Esophagus muscularis mucosa (tissue), 4 donors: ENCODE results near the gene FAM227B. TPM values are rescaled to one million over a fixed set of nuclear protein-coding genes. Genes with fewer than 3 reads are reported as not detected.
"Not testable (repeated sequence)": the region's sequence is repeated elsewhere in the genome, so short reads cannot be mapped to it uniquely, and the experiment has no call there.

ENCODE experiments used
- DNase-seq: peaks from one replicate; pipeline ENCODE4 v3.0.0-alpha.2; 2017; ENCODE audit errors: extremely low spot score
- H3K27ac ChIP-seq, 4 donors: fragments of 200-600 bp; sonication (generic); replicated peaks in 1 of 4; 1 replicate in 3 of 4; 2 replicates in 1 of 4; pipeline ENCODE4 v1.5.1; 2016 to 2019; ENCODE audit warnings: mild to moderate bottlenecking in 1 of 4
- H3K27me3 ChIP-seq, 4 donors: fragments of 200-600 bp; sonication (generic); one replicate each; pipeline versions ENCODE4 v1.5.1 to v1.6.0; 2016 to 2019
- H3K36me3 ChIP-seq, 4 donors: fragments of 200-600 bp; sonication (generic); one replicate each; pipeline ENCODE4 v1.5.1; 2016 to 2019
- H3K4me1 ChIP-seq, 4 donors: fragments of 200-600 bp; sonication (generic); one replicate each; pipeline ENCODE4 v1.5.1; 2016 to 2019
- H3K4me3 ChIP-seq, 4 donors: fragments of 200-600 bp; sonication (generic); 1 replicate in 2 of 4; 2 replicates in 2 of 4; pipeline ENCODE4 v1.5.1; 2016 to 2019; ENCODE audit warnings: mild to moderate bottlenecking in 4 of 4, moderate library complexity in 1 of 4
- H3K9me3 ChIP-seq, 4 donors: fragments of 200-600 bp; sonication (generic); 1 replicate in 3 of 4; 2 replicates in 1 of 4; pipeline ENCODE4 v1.5.1; 2016 to 2019
- EP300 ChIP-seq: sonication (generic); formaldehyde crosslinking; IDR thresholded peaks from one replicate; pipeline ENCODE4 v1.6.1; 2017; ENCODE audit warnings: antibody characterized with exemption
- POLR2A ChIP-seq: fragments of 450-650 bp; IDR thresholded peaks from one replicate; pipeline ENCODE4 v1.6.1; 2017; ENCODE audit warnings: antibody characterized with exemption, moderate library complexity, mild to moderate bottlenecking, low read depth
- POLR2AphosphoS5 ChIP-seq, 2 donors: sonication (generic); formaldehyde crosslinking; IDR thresholded peaks; one replicate each; pipeline ENCODE4 v1.6.1; 2017; ENCODE audit warnings: antibody characterized with exemption in 2 of 2
- WGBS: methylation state at CpG from one replicate; pipeline ENCODE4 v1.1.5; 2018; 5-methylcytosine and 5-hydroxymethylcytosine counted together
- intact Hi-C: fragments of 100-400 bp; cut with DNase I; formaldehyde crosslinking; loops from one replicate; pipeline ENCODE4 v1.15.1; 2023
- total RNA-seq, 4 donors: library from RNA; depleted of rRNA; stranded (reverse); fragments of >200 nt; gene quantifications; one replicate each; pipeline versions ENCODE4 v1.1.0 to v1.2.1, GENCODE V29; 2016
- TF ChIP-seq, protein P1 (sequence below), 3 experiments: fragments of 200-600 bp in 2 of 3; fragments of 450-650 bp in 1 of 3; sonication (generic) in 2 of 3; IDR thresholded peaks; one replicate each; pipeline ENCODE4 v1.5.1; 2017 to 2019; ENCODE audit warnings: antibody characterized with exemption in 3 of 3, mild to moderate bottlenecking in 2 of 3, moderate library complexity in 1 of 3

Gene FAM227B
- total RNA-seq, 4 donors from 2014 or later: 5.8 to 13.7 (median 10.3) TPM

- no peaks in the 10 kb centered on the region for H3K36me3 ChIP-seq
- no peaks in the 10 kb centered on the region for H3K9me3 ChIP-seq
- TF ChIP-seq, protein P1, sequence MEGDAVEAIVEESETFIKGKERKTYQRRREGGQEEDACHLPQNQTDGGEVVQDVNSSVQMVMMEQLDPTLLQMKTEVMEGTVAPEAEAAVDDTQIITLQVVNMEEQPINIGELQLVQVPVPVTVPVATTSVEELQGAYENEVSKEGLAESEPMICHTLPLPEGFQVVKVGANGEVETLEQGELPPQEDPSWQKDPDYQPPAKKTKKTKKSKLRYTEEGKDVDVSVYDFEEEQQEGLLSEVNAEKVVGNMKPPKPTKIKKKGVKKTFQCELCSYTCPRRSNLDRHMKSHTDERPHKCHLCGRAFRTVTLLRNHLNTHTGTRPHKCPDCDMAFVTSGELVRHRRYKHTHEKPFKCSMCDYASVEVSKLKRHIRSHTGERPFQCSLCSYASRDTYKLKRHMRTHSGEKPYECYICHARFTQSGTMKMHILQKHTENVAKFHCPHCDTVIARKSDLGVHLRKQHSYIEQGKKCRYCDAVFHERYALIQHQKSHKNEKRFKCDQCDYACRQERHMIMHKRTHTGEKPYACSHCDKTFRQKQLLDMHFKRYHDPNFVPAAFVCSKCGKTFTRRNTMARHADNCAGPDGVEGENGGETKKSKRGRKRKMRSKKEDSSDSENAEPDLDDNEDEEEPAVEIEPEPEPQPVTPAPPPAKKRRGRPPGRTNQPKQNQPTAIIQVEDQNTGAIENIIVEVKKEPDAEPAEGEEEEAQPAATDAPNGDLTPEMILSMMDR (IDR thresholded peaks at IDR 0.05): no peak
- TF ChIP-seq EP300 (no peak), POLR2A (no peak), POLR2AphosphoS5 (IDR thresholded peaks at IDR 0.05) (no peak)
- no peak overlapping the region for H3K4me3 ChIP-seq
- no peaks in the 10 kb centered on the region for H3K4me1 ChIP-seq
- intact Hi-C loops: no loop called here
- no peaks in the 10 kb centered on the region for H3K27me3 ChIP-seq
- no peak overlapping the region for H3K27ac ChIP-seq
- no peak for DNase-seq
Measured at GRCh38 chr15:49410641-49411040, 210.0 kb downstream of the FAM227B start.

DNA sequence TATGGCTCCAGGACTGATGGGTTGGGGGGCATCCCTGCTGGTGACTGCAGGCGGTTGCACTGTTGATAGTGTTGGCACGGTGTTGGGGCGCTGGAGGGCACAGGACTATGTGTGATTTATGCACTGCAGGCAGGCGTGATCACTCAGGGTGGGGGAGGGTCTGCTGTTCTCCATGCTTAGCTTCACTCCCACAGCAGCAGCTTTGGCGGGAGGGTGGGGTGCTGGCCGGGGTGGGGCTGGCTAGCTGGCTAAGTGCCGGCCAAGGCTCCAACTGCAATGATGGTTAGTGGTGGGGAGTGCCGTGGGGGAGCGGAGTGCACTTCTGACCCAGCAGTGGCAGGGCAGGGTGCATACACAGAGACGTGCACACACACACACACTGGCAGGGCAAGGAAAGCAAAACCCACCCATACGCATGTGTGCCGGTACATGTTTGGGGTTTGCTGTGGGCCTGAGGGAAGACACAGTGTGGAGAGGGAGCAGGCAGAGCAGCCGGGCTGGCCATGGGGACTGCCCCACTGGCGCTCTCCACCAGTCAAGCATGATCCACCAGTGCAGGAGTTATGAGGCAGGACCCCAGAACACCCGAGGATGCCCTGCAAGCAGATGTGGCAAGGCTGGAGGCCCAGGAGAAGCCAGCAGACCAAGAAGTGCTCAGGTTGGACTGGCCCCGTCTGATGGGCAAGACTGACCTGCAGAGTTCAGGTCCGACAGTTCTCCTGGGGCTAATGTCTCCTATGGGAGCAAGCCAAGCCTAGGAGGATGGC, 214.1 kb downstream of the FAM227B start:
- 97% methylated on average over 15 of the region's 17 CpGs for WGBS
- Histone ChIP-seq H3K27me3 (no peaks in the 10 kb centered on the region), H3K4me3 (no peak overlapping the region), H3K27ac (no peak overlapping the region), H3K4me1 (no peaks in the 10 kb centered on the region), H3K36me3 (no peaks in the 10 kb centered on the region), H3K9me3 (no peaks in the 10 kb centered on the region)
- no peak for DNase-seq
- TF ChIP-seq, protein P1 (IDR thresholded peaks at IDR 0.05): no peak
- no peak for TF ChIP-seq EP300
- intact Hi-C loops: no loop called here

DNA sequence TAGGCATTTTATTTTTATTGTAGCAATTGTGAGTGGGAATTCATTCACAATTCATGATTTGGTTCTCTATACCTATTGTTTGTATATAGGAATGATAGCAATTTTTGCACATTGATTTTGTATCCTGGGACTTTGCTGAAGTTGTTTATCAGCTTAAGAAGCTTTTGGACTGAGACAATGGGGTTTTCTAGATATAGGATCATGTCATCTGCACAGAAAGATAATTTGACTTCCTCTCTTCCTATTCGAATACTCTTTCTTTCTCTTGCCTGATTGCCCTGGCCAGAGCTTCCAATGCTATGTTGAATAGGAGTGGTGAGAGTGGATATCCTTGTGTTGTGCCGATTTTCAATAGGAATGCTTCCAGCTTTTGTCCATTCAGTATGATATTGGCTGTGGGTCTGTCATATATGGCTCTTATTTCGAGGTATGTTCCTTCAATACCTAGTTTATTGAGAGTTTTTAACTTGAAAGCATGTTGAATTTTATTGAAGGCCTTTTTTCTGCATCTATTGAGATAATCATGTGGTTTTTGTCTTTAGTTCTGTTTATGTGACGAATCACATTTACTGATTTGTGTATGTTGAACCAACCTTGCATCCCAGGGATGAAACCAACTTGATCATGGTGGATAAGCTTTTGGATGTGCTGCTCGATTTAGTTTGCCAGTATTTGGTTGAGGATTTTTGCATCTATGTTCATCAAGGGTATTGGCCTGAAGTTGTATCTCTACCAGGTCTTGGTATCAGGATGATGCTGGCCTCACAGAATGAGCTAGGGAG, 217.9 kb downstream of the FAM227B start:
- H3K9me3 ChIP-seq, H3K27me3 ChIP-seq, H3K4me1 ChIP-seq, H3K4me3 ChIP-seq, H3K36me3 ChIP-seq, H3K27ac ChIP-seq, DNase-seq, intact Hi-C loops: not testable (repeated sequence)
- WGBS: 89% methylated on average over 5 of the region's 5 CpGs

- H3K27ac ChIP-seq: no peak overlapping the region
- 95% methylated on average over 2 of the region's 2 CpGs for WGBS
- no peaks in the 10 kb centered on the region for H3K36me3 ChIP-seq
- DNase-seq: no peak
- no peak for TF ChIP-seq POLR2A
- TF ChIP-seq EP300: no peak
- no peak for TF ChIP-seq POLR2AphosphoS5 (IDR thresholded peaks at IDR 0.05)
- TF ChIP-seq, protein P1 (IDR thresholded peaks at IDR 0.05): no peak
- H3K4me3 ChIP-seq: no peak overlapping the region
- intact Hi-C loops: no loop called here
- H3K9me3 ChIP-seq: no peaks in the 10 kb centered on the region
- no peaks in the 10 kb centered on the region for H3K27me3 ChIP-seq
- no peaks in the 10 kb centered on the region for H3K4me1 ChIP-seq
Measured at GRCh38 chr15:49387471-49387870, 233.1 kb downstream of the FAM227B start.

DNA sequence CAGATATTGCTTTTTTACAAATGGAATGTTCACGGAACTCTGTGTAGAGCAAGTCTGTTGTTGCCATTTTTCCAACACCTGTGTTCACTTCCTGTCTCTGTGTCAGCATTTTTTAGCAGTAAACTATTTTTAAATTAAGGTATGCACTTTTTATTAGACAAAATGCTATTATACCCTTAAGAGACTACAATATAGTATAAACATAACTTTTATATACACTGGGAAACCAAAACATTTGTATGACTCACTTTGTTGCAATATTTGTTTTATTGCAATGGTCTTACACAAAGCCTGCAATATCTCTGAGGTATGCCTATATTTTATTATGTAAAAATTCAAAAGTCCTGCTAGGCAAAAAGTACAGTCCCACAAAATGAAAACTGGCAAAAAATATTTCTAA, 237.4 kb downstream of the FAM227B start:
- TF ChIP-seq, protein P1 (IDR thresholded peaks at IDR 0.05): no peak
- TF ChIP-seq EP300 (no peak), POLR2A (no peak), POLR2AphosphoS5 (IDR thresholded peaks at IDR 0.05) (no peak)
- Histone ChIP-seq H3K27ac (no peak overlapping the region), H3K27me3 (no peaks in the 10 kb centered on the region), H3K4me3 (no peak overlapping the region), H3K9me3 (no peaks in the 10 kb centered on the region), H3K36me3 (no peaks in the 10 kb centered on the region), H3K4me1 (no peaks in the 10 kb centered on the region)
- no peak for DNase-seq
- intact Hi-C loops: no loop called here
- 74% methylated on average over 1 of the region's 1 CpG for WGBS
